ENCODE measurements around the gene BARX1.

Gene BARX1

DNA sequence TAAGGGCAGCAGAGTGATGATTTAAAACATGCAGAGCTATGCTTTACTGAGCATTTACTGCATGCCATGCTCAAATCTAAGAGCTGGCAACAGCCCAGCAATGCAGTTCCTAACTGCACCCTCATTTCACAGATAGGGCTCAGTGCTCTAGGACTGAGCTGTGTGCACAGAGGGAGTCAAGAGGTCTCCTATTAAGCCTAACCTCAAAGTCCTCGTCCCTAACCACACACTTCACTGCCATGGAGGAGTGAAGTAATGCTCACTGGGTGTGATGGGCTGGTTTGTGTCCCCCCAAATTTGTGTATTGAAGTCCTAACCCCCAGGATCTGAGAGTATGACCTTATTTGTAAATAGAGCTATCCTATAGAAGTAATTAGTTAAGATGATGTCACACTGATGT, 25.9 kb downstream of the BARX1 start:
- DNase-seq (ENCODE audit: insufficient read length, low spot score) (no peak), FAIRE-seq (no peak)

DNA sequence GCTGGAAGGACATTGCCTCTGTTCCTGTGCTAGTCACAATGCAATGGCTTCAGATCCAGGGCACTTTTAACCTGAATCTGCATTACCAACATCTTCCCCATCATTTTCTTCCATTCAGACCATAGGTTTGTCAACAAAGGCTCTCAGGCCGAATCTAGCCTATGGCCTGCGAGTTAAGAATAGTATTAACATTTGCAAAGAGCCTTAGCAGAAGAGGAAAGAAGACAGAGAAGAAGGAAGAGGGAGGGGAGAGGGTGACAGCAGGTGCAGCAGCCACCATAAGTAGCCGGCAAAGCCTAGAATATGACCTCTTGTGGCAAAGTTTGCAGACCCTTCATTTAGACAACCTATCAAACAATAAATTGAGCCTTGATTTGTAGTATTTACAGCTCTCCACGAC, 32.6 kb downstream of the BARX1 start:
- no peak for DNase-seq (ENCODE audit: insufficient read length, low spot score)
- no peak for FAIRE-seq

DNA sequence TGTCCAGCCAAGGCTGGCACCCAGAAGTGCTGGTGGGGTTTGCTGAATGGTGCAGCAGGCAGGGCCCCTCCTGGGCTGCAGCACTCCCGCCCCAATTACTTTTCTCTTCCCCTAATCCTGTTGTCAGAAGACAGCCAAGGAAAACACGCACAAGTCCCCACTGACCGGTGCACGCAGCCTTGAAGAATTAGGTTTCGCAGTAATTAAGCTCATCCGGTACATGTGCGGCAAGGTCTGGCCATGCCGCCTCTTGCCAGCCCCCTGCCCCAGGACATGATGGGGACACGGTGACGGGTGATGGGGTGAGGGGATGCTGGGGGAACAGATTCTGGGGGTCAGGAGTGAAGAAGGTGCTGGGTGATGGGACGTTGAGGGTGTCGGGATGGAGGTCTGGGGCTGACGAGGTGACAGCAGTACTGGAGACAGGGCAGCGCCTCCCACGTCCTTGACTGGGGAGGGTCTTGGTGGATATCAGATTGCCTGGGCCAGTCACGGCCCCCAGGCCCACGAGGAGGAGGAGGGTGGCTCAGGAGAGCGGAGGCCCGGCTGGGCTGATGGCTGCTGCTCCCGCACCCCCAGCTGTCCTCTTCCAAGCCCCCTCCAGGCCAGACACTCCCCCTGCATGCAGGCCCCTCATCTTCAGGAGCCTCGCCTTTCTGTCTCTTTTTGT, 34.9 kb downstream of the BARX1 start:
- DNase-seq (ENCODE audit: insufficient read length, low spot score), result no peak
- no peak for FAIRE-seq

DNA sequence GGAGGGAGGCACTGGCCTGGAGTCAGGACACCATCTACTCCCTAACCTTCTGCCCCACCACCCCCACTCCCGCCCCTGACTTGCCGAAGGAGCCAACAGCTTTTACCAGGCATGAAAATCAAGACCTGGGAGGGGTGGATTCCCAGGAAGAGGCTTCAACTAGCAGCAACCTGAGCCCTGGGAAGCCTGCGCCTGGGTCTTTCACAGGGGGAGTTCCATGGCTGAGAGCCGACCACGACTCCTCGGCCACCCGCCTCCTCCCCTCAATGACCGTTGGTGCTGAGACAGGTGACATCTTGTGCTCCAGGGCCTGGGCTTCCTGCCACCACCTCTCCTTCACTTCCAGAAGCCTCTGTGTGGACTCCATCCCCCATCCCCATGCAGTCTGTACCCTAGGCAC, 37.1 kb downstream of the BARX1 start:
- no peak for FAIRE-seq
- DNase-seq (ENCODE audit: insufficient read length, low spot score), result no peak

DNA sequence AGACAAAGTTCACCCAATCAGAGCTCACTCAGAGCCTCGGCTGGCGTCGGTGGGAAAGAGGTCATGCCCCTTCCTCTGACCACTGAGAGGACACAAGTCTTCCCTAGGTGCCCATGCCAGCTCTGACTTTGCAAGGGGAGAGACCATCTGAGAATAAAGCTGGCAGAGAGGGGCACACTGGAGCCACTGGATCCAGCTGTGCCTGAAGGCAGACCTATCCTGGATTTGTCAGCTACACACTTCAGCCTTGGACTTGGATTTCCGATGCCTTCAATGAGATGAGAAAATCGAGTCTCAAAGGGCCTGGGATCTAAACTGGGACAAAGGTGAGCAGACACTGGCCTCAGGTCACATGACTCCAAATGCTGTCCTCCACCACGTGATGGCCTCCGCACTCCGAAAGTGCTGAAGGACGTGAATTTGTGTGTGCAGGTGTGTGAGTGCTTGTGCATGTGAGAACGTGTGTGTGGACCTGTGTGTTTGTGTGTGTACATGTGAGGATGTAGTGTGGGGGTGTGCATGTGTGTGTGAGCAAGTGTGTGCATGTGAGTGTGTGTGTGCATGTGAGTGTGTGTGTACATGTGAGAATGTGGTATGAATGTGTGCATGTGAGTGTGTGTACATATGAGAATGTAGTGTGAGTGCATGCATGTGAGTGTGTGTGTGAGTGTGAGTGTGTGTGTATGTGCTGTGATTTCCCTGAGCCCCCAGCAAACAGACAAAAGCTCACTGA, 37.9 kb downstream of the BARX1 start:
- DNase-seq (ENCODE audit: insufficient read length, low spot score) (no peak), FAIRE-seq (peak; percentile 26)

DNA sequence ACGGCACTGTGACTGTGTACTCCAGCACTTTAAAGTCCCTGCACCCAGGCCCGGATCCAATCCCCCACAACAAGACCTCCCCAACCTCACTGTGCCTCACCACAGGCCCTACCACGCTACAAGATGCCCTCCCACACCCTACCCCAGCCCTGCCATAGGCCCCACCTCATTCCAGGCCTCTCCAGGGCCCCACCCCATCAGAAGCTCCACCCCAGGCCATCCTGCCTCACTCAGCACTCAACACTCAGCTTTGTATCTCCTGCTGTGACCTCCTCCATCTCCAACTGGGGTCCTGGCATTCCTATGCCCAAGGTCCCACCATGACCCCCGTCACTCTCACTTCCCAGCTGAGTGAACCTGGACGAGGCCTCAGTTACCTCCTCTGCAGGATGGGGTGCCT, 38.8 kb downstream of the BARX1 start:
- FAIRE-seq, result no peak
- DNase-seq (ENCODE audit: insufficient read length, low spot score), result no peak

DNA sequence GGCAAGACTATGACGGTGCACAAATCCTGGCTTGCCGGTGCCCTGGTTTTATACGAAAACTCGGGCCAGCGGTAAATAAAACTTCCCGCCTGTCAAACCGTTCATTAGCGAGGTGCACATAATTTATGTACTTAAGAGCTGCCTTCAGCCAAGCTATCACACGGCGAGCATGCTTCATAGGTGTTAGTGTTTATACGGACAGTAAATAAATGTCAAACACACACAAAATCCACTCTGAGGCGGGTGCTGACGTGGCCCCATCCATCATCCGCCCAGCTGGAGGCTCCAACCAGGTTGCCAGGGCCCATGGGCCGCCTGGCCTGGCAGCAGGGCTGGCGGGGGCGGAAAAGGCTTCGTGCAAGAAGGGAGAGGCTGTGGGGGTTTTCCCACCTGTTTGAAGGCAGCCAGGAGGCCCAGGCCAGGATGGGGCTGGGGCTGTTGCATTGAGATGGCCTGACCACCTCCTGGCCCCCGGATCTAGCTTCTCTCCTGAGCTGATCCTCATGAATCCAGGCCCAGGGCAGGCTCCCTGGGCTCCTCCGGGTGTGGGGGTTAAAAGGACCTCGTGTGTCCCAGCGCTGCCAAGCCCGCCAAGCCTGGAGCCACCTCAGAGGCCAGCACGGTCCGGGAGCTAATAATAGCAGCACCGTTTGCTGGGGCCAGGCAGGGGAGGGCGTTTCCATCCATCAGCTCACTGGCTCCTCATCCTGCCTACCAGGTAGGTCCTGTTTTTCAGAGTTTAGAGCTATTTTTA, 43.2 kb downstream of the BARX1 start:
- no peak for DNase-seq (ENCODE audit: insufficient read length, low spot score)
- no peak for FAIRE-seq

DNA sequence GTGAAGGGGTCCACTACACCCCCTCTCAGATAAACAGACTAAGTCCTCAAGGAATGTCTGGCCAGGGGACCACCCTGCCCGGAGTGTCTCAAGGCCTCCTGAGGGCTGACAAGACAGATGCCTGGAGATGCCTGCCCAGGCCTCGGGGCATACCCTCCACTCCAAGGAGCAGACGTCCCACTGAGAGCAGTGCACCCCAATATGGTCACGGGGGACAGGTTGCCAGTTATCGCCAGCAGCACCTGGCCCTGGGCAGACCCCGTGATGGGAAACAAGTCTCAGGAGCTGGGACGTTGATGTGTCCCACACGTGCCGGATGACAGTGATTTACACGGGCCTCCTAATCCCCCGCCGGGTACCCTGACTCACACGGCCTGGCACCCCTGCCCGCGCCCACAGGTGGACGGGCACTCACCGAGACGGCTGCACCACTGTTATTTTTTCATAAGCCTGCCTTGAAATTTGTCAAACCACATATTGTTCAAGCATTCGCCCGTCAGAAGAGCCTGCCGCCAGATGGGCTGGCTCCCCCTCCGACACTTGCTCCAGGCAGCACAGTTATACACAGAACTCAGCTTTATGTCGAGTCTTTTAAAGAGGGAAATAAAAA, 43.9 kb downstream of the BARX1 start:
- no peak for FAIRE-seq

DNA sequence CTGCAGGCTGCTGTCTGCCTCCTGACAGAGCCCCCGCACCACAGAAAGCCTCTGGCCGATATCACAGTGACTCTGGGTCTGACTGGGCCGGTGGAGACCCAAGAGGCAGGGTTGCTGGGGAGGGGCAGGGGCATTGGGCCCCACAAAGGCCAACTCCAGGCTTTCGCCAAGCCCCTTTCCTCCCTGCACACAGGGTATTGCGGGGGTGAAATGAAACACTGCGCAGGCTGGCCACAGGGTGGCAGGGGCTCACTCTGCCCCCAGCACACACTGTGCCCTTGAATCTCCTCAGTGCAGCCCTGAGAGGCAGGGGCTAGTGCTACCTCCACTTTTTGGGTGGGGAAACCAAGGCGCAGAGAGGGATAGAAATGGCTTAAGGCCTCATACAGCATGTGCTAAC, 44.6 kb downstream of the BARX1 start:
- DNase-seq (ENCODE audit: insufficient read length, low spot score) (no peak), FAIRE-seq (no peak)

More for the DNA sequence above, 43.9 kb downstream of the BARX1 start:
- no peak for DNase-seq (ENCODE audit: insufficient read length, low spot score)

DNA sequence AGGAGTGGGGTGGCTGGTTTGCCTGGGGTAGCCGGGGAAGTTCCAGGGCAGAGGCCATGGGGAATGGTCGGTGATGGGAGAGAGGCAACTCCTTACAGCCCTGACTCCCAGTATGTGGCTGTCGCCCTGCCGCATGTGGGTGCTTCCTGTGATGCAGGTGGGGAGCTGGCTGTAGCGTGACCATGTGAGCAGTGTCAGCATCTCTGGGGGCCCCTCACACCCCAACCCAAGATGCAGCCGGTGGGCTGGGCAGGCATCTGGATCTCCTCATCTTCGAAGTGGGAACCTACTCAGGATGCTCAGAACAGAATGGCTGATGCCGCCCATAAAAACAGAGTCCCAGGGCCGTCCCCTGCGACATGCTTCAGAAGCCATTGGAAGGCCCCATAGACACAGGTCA, 45.0 kb downstream of the BARX1 start:
- FAIRE-seq (no peak), DNase-seq (ENCODE audit: insufficient read length, low spot score) (no peak)

DNA sequence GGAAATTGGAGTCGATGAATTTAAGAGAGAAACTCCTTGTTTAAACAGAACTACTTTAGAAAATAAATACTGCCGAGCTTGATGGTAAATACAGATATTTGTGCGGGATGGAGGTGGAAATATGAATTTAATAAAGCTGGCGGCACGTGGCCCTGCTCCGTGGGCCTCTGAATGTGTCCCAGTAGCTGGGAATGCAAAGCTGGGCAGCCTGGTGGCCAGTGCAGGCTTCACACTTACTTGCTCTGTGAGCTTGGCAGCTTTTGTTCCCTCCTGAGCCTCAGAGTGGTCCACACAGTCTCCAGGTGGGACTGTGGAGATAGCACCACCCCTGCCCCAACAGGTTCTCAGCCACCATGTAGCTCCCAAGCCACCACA, 45.9 kb downstream of the BARX1 start:
- DNase-seq (ENCODE audit: insufficient read length, low spot score), result no peak
- no peak for FAIRE-seq

DNA sequence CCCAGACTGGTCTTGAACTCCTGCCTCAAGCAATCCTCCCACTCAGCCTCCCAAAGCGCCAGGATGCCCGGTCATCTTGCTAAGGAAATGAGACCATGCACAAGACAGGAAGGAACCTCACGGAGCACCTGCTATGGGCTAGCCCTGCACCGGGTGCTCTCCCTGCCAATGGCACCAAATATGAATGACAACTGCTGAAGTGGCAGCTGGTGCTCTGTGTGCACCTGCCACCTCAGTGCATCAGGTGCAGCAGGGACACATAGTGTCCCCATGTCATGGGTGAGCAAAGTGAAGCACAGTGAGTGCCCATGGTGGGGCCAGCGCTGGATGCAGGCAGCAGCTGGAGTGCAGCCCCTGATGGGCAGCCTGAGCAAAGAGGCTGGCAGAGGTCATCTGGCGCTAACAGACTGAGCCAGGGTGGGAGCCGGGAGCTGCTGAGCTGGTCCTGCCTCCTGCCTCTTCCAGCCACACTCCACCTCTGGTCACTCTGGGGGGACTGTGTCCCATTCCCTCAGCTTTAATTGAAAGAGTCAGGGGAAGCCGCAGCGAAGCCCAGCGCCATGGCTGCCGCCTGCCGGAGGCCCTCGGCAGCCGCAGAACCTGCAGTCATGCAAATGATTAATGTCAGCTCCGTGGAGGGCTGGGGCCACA, 46.4 kb downstream of the BARX1 start:
- no peak for FAIRE-seq
- DNase-seq (ENCODE audit: insufficient read length, low spot score), result no peak

DNA sequence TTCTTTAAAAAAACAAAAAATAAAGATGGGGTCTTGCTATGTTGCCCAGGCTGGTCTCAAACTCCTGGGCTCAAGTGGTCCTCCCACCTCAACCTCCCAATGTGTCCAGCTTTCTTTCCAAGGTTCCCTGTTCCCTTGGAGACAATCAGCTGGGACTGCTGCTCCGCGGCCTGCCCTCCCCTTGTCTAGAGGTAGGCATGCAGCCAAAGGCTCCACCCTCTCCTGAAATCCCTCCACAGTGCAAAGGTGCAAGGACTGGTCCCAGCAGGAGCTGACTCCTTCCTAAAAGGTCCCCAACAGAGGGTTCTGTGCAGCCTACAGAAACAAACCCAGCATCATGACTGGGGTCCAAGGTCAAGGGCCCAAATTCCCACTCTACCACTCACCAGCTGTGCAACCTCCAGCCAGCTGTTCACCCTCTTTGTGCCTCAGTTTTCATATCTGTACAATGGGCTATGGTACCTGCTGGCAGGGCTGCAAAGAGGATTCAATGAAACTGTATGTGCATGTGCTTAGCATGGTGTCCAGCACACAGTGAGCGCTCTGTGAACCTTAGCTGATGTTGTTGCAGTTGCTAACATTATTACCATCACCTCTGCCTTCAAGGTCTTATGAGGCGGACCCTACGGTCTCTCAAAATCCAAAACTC, 47.5 kb downstream of the BARX1 start:
- FAIRE-seq (no peak), DNase-seq (ENCODE audit: insufficient read length, low spot score) (no peak)

DNA sequence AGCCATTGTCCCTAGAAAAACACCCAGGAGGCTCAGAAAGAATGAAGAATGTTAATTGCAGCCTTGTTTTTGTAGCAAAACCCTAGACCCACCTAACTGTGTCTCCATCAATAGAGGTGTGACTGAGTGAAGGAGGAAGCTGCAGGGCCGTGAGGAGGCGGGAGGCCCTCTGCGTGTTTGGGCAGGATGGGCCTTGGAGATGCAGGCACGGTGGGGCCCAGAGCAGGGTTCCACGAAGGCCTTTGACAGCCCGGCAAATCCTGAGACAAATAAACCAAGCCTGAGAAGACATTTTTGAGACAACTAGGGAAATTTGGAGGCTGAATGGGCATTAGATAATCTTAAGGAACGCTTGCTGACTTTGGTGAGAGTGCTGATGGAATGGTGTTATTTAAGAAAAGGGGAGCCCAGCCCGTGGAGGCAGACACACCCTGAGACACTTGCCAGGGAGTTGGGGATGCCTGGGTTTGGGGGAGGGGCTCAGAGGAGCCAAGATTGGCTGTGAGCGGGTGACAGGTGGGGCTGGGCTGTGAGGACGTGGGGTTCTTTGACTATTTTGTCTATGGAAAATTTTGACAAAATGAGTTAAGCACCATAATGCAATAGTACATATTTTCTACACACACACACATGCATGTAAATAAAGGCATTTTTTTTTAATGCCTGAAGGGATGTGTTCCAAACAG, 48.8 kb downstream of the BARX1 start:
- no peak for FAIRE-seq
- no peak for DNase-seq (ENCODE audit: insufficient read length, low spot score)

DNA sequence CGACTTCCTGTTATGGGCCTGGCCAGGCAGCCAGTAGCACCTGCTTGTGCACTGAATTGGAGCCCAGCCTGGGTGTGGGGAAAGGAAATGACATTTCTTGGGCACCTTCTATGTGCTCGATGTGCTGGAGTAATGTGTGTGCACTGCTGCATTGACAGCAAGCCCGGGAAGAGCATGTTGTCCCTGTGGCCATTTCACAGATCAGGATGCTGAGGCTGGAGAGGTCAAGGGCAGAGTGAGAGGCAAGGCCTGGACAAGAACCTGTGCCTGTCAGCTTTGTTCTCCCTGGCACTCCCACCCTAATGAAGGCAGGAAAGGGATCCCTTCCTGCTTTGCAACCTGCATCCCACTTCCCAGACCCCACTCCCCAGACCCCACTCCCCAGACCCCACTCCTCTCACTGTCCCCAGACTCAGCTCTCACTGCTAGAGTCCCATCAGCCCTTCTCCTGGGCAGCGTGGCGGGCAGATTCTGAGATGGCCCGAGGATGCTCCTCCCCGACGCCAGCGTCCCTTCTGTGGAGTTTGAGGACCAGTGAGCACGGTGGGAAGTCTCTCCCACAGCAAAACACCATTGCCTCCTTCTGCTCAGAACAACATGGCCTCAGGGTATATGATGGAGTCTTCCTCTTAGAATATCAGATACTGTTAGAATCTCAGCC, 49.6 kb downstream of the BARX1 start:
- DNase-seq (ENCODE audit: insufficient read length, low spot score) (no peak), FAIRE-seq (no peak)

DNA sequence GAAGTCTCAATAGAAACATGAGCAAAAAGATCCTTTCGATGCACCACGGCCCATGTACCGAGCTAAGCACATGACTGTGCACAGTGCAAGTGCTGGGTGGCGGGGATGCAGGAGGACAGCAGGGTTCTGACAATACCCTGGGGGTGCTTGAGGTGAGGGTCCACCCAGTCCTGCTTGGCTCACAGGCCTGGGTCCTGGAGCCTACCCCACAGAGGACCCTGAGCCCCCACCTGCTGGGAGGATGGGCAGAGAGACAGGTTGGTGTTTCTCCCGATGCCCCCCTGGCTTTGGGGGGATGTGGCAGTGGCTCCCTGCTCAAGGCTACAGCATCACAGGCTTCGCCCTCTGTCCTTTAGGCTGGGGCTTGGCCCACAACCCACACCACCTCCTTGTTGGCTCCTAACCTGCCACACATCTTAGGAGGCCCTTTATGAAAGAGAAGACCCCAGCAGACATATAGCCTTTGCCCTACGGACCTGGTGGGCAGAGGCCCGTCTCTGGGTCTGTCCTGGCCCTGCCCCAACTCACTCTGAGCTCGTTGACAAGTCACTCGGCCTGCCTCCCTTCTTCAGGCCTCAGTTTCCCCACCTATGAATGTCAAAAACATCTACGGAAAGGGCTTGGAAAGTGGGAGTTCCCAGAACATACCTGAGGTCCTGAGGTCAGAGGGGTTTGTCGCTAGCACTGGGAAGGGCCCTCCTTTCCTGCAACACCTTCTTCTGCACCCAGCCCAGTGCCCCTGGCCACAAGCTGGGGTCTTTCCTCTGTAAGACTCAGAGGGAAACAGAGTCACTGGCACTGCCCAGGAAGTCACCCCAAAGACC, 50.3 kb downstream of the BARX1 start:
- FAIRE-seq (no peak), DNase-seq (ENCODE audit: insufficient read length, low spot score) (no peak)

DNA sequence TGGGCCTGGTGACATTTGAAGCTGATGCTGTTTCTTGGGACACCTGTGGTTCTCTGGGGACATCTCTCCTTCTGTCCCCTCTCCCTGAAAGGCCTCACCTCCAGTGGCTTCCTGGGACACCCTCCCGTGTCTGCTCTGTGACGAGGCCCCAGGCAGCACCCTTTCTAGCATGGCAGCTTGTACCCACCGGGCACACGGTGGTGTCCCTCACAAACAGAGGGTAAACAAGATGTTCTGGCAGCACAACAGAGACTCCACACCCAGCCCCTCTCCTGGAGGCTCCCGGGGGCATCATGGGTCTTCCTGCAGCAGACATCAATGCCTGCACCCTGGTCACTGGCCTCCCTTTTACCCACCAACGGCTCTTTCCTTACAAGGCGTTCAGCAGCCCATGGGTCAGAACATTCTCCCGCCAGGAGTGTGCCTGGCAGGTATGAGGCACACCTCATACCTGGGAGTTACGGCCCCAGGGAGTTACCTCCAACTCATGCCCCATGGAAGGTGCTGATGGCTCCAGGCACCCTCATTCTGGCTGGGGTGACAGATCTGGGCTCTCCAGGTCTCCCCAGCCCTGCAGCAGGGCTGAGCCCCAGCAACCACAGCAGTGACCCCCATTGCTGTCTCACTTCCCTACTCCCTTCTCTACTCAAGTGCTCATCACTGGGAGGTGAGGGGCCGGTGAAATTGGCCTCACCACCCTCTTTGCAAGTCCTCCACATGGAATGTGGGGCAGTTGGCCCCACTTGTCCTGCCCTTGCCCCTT, 51.1 kb downstream of the BARX1 start:
- no peak for FAIRE-seq

More for the DNA sequence above, 51.1 kb downstream of the BARX1 start:
- DNase-seq (ENCODE audit: insufficient read length, low spot score), result no peak
